DMS 273 treated with DMSO at 0.1 percent for 48 hours (cell line): ENCODE measurements around the gene ABCB9.
"Not testable (repeated sequence)": the region's sequence is repeated elsewhere in the genome, so short reads cannot be mapped to it uniquely, and the experiment has no call there.

ENCODE experiments used
- DNase-seq: peaks from one replicate; lab custom pipeline; 2025; lab: John Stamatoyannopoulos, UW

The ABCB9 gene

DNA sequence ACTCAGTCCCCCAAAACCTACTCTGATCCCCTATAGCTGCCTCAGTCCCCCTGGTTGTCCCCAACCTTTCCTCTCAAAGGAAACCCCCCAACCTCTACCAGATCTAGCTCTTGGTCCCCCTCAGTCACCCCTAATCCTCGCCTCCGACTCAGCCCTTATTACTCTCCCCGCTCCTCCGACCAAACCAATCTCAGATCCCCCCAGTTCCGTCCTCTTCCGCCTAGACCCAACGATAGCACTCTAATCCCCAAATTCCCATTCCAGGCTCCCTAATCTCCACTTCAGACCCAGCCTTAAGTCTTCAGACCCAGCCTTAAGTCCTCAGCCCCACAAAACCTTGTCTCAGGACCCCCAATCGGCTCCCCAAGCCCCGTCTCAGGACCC, 71.0 kb downstream of the ABCB9 start:
- DNase-seq: no peak

DNA sequence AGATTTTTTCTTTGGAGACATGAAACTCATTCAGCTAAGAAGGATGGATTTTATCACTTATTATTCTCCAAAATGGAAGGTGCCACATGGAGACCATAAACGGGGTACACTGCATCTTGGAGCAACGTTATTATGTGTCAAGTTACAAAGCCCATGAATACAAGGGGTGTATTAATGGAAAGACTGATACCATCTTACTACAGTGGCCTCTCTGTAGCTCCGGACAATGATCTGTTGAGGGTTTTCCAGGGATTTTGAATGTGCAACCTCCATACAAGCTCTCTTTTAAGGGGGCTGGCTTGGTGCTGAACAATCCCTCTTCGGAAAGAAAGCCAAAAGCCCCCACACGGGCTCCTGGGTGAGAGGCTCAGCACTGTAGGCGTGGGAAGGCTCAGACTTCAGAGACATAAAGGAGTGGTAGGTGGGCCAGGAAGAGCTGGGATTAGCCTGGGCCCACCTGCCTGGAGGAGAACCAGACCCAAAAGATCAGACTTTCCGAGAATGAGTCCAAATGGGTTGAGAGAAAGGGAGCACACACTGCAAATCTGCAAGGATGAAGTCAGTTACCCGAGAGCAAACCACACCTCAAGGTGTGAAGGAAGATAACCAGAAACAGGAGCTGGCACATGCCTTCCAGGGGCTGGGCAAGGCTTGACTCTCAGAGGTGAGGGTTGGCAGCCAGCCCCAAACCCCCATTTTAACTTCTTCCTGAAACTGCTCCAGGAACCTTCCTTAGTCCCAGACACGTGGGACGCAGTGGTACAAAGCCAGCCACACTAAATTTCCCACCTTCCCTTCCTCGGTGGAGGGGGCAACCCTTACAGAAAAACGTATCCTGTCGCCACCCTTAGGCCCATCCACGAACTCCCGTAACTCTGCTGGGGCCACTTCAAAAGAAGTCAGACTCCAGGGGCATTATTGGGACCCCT, 71.8 kb downstream of the ABCB9 start:
- no peak for DNase-seq

DNA sequence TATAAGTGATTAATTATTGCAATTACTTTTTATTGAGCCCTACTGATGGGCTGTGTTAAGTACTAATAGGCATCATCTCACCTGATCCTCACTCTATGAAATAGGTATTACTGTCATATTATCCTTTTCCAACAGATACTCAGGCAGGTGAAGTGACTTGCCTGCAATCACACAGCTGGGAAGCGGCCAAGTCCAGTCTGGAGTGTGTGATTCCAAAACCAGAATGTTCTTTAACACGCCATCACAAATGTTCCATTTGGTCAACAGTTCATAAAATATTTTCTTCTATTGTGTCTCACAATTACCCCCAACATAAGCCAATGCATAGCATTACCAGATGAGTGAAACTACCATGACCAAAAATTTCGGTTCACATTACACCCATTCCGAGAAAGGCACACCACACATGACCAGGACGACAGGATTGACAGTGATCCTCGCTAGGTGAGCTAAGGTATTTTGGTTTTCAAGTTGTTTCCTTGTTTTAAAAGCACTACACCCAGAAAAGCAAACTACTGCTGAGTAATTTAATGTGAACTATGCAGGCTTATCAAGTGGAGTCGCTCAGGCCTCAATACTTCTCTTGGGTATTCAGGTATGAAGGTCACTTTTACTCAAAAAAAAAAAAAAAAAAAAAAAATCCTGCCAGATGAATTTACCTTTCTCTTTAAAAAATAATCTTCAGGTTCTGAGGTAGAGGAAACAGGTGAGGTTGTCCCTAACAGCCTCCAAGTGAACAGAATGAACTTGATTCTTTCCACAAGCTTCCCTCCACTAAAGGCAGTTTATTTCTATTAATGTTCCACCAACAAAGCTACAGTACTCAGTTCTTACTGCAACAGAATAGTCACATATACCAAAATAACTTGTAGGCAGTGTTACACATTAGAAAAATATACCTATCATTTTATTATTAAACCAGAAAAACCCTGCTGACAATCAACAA, 72.8 kb downstream of the ABCB9 start:
- no peak for DNase-seq

DNA sequence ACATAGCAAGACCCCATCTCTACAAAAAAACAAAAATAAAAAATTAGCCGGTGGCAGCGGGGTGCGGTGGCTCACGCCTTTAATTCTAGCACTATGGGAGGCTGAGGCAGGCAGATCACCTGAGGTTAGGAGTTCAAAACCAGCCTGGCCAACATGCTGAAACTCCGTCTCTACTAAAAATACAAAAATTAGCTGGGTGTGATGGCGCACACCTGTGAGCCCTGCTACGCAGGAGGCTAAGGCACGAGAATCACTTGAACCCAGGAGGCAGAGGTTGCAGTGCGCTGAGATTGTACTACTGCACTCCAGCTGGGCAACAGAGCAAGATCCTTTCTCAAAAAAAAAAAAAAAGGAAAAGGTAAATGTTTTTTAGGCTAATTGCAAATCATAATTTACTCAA, 73.5 kb downstream of the ABCB9 start:
- not testable (repeated sequence) for DNase-seq

DNA sequence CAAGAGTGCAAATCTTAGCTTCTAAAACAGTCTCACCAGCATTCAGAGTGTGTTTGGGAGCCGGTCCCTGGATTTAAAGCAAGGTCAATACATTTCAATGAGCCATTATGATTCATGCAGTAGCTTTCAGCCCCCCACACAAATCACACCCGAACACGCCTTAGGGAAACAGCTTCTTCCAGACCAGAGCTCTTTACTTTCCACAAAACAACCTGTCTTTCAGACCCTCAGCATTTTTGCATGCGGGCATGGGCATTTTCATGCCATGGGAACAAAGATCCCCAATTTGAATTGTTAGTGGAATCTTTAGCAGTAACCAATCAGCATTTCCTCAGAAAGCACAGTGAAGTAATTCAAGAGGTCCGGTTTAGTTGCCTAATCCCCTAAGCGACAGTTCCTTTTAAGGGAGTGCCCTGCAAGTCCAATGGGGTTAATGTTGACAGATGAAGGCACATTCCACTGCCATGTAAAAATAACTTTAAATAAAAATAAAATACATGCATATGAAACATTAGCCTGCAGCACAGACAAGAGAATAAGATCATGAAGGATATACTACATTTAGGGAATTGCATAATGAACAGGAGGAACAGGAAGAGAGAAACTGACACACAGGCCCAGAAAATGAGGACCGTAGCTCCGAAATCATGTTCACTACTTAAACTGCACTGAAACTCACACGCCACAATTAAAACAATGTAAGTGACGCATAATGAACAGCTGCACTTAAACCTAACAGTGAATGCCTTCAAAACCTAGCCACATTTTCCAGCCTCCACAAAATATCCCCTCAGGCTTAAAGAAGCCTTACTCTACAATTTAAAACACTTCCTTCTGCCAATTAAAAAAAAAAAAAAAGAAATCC, 74.4 kb downstream of the ABCB9 start:
- no peak for DNase-seq

DNA sequence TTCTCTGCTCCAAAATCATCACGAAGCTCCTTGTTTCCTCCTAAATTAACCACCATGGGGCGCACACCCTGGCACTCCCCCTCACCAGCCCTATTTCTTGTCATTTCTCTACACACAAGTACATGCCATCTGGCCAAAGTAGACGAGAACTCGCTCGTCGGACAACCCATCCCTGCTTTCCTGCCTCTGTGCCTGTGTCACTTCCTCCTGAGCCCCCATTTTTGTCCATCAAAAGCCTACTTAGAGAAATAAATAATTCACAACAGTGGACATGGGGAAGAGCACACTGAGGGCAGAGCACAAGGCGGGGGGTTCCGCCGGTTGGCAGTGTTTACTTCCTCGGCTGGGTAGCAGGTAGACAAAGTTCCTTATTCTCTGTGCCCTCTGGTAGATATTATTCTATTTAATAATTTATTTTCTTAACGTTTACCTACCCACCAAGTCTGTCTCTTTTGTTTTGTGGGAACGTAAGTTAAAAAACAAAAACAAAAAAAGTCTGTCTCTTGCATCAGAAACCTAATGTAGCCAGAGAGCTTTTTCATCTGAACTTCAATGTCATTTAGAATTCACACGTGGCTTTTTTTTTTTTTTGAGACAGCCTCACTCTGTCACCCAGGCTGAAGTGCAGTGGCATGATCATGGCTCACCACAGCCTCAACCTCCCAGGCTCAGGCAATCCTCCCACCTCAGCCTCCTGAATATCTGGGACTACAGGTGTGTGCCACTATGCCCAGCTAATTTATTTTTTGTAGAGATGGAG, 76.3 kb downstream of the ABCB9 start:
- DNase-seq: no peak

DNA sequence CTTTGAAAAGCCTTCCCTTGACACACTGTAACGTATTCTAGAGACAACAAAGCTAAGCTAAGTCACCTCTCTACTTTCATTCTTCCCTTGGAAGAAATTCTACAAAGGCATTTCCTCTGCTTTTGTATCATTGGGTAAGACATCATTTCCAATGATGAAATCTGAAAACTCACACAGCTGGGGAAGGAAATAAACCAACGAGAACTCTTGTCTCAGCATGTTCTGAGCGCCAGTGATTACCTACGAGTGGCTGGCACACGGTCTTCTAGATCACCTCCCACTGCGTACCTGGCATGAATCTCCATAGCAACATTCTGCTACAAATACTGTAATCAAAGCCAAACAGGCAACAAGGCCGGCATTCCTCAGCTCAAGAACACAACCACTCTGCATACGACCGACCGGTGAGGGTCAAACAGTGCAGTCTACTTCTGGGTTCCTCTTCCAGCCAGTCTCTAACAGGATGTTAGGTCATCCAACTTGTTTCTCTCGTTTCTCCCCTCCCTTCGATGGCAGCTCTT, 78.0 kb downstream of the ABCB9 start:
- peak; percentile 6 for DNase-seq

DNA sequence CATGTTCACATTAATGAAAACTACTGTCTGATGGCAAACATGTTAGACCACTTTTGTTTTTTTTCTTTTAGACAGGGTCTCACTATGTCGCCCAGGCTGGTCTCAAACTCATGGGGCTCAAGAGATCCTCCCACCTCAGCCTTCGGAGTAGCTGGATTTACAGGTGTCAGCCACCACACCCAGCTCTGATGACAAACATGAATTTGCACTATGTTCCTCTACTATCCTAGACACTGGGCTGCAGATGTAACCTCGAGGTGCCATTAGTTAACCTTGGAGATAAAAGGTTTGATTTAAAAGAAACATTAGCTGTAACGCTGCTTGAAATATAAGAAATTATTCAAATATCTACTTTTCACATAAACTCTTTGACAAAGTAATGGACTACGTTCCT, 78.4 kb downstream of the ABCB9 start:
- DNase-seq: no peak

DNA sequence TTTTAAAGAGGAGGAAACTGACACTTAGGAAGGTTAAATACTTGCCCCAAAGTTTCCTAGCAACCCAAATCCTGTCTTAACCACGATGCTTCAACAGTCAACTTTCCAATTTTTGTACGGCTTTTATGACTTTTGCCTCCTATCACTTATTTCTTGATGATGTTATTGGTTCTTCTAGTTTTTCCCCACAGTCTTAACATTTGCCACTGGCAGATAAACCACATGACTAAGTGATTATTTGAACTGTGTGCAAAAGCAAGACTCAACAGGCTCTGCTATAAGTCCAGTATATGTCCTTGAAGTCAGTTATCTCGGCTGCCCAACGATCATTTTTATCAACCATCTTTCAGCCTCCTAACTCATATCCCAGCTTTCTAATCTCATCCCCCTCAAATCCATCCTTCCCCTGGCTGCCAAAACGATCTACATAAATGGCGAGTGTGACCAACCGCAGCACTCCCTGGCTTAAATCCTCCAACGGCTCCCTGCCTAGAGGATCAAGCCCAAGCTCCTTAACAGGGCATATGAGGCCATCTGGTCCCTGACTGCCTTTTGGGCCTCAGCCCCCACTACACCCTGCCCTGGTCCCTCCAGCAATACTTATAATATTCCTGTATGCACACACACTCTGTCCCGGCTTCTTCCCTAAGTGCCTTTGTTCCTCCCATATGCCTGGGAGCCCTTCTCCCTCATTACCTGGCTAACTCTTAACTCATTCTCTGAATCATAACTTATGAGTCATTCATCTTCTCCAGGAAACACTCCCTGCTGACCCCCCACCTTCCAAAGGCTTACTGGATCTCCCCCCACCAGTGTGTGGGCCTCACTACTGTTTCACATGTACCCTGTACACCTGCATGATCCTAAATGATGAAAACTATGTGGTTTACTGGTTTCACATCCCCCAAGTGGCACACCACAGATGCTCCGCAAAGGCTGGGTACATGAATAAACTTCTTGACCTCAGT, 79.1 kb downstream of the ABCB9 start:
- DNase-seq: peak; percentile 10

DNA sequence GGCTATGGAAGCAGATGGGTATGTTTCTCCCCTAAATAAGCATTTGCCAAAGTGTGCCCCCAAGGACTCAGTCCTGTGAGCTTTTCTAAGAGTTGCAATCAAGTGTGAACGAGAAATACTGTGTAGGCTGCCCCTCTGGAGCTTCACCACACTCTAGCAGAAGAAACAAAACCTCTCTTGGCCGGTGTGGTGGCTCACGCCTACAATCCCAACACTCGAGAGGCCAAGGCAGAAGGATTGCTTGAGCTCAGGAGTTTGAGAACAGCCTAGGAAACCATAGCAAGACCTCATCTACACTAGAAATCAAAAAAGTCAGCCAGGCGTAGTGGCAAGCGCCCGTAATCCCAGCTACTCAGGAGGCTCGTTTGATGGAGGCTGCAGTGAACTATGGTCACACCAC, 80.1 kb downstream of the ABCB9 start:
- DNase-seq: no peak

DNA sequence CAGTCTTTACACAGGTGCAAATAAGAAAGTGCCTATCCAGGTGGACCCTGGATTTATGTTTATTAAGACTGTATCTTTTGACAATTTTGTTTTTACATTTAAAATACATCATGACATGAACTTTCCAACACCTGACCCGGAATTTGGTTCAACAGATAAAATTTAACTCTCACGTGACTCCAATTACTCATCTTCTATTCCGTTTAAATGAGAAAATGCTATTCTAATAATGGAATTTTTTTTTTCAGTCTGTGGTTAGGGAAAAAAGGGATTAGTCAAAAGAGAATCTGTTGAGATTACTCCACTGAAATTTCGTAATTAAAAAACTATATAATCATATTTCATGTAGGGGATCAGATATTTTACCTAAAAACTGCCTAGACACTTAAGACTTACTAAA, 81.4 kb downstream of the ABCB9 start:
- no peak for DNase-seq

DNA sequence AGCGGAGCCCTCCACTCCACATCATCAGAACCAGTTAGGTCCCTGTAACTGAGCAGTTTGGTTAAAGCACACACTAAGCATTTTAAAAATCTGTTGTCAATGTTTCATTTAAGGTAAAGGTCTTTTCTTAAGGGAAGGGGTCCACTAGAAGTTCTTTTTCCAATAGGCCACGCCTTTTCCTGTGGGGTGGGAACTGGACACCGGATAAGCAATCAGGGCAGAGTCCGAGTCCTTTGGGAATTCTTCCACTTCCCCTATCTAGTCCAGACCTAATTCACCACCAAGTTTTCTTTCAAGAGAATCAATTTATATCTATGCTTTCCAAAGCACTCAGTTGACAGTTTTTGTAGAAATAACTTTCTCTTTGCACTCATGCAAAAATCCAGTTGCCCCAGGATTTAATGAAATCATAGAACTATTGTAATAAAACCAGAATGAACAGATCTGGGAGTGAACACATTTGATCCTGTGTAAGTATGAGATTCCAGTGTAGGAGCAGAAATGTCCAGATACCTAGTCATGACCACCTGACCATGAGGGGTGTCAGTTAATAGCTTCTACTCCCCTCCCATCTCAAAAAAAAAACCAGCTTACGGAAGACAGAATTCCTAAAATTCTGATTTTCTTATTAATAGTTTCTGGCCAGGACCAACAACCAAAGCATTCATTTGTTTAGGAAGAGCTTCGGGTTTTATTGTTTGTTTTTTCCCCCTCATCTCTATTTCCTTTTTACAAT, 82.0 kb downstream of the ABCB9 start:
- no peak for DNase-seq

DNA sequence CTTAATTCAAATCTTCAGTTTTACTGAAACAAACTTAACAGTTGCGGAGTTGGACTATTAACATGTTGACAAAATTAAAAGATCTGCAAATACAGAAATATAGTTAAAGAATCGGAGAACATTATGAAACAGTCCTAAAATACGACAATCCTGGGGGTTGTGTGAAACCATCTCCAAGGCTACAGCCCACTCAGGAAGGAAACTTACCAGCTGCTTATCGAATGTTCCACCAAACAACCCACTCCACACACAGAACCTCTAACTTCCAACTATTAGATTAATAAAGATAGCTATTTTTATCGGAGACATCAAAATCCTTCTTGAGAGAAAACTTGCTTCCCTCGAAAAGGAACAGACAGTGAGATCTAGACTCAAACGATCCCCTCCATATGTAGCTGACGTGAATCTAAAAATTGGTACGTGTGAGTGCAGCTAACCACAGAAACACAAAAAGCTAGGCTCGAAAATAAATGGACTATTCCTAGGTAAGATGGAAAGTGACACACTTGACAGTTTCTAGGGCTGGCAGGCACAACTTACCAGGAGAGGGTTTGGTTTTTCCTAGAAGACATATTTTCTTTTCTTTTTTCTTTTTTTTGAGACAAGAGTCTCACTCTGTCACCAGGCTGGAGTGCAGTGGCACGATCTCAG, 83.2 kb downstream of the ABCB9 start:
- DNase-seq: no peak

DNA sequence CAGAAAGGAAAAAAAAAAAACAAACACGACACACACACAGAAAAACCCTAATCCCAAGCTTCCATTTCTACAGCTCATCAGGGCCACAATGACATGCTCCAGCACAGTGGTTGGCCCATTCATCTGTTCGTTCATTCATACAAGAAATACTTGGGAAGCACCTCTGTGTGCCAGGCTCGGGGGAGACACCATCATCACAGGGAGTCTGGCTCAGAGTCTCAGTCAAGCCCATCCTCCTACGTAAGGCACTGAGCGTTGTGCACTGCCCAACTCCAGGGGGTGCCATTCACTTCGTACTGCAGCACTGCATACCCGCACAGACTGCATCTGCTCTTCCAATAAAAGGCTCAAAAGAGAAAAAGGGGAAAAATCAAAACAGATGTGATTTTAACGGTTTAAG, 85.6 kb downstream of the ABCB9 start:
- peak; percentile 7 for DNase-seq

DNA sequence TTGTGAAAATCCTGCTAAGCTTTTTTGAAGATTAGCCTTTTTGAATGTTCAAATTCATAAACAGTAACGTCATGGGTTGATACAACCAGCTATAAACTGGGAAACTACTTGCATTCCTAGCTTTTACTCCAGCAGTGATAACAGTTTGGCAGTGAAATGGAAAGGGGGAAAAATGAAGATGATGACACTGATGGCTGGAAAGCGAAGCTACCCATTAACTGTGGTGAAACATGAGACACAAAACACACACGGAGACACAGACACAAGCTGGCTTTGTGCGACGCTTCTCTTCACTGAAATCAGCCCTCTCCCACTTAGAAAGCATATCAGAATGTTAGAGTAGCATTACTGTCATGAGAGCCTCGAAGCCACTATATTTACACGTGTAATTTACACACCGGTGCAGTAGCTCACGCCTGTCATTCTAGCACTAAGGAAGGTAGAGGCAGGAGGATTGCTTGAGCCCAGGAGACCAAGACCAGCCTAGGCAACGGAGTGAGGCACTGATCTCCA, 86.1 kb downstream of the ABCB9 start:
- no peak for DNase-seq
